Coronary artery (tissue), 2 donors: Measurements from ENCODE around the gene PIAS1.
A peak's percentile ranks its signal among the peaks of the same experiment; 100 is the strongest.

ENCODE experiments used
- DNase-seq: peaks from one replicate; pipeline ENCODE4 v3.0.0-alpha.2; 2017; ENCODE audit warnings: low spot score
- H3K27ac ChIP-seq, 2 donors: fragments of 200-600 bp; sonication (generic); one replicate each; pipeline ENCODE4 v1.5.1; 2016 to 2019
- H3K4me3 ChIP-seq: fragments of 200-600 bp; sonication (generic); 2 replicates; pipeline ENCODE4 v1.5.1; 2016; ENCODE audit warnings: mild to moderate bottlenecking, moderate library complexity
- CTCF ChIP-seq: fragments of 200-600 bp; sonication (generic); IDR thresholded peaks from one replicate; pipeline ENCODE4 v1.5.1; 2019; ENCODE audit warnings: antibody characterized with exemption

Gene PIAS1

GRCh38 chr15:68192117-68192516 lies 138.0 kb downstream of the PIAS1 start:
- no peak for DNase-seq
- H3K4me3 ChIP-seq: no peak overlapping the region
- TF ChIP-seq CTCF: no peak
- no peak overlapping the region for H3K27ac ChIP-seq

- TF ChIP-seq CTCF: no peak
- Histone ChIP-seq H3K27ac (no peak overlapping the region), H3K4me3 (no peak overlapping the region)
- DNase-seq: peak; percentile 22
Observed at GRCh38 chr15:68192804-68193486, 138.8 kb downstream of the PIAS1 start.

GRCh38 chr15:68195336-68196112 lies 141.4 kb downstream of the PIAS1 start:
- Histone ChIP-seq H3K27ac (no peak overlapping the region), H3K4me3 (no peak overlapping the region)
- no peak for TF ChIP-seq CTCF
- DNase-seq: peak; percentile 35

- peak; percentile 56 for DNase-seq
- H3K27ac ChIP-seq: no peak overlapping the region
Observed at GRCh38 chr15:68196445-68197169, 142.5 kb downstream of the PIAS1 start.

GRCh38 chr15:68197170-68197492 lies 143.0 kb downstream of the PIAS1 start:
- H3K4me3 ChIP-seq: no peak overlapping the region
- TF ChIP-seq CTCF: no peak
- DNase-seq: peak; percentile 50
- H3K27ac ChIP-seq: no peak overlapping the region

More at GRCh38 chr15:68196445-68197169, 142.5 kb downstream of the PIAS1 start:
- H3K4me3 ChIP-seq: no peak overlapping the region
- no peak for TF ChIP-seq CTCF

- DNase-seq: peak; percentile 53
- Histone ChIP-seq H3K27ac (no peak overlapping the region), H3K4me3 (no peak overlapping the region)
- no peak for TF ChIP-seq CTCF
Observed at GRCh38 chr15:68197661-68198437, 143.7 kb downstream of the PIAS1 start.
